PC-3 (cell line): ENCODE measurements around the gene KANSL2. TPM values are rescaled to one million over a fixed set of nuclear protein-coding genes. Genes with fewer than 3 reads are reported as not detected.

Experiments
- ATAC-seq: fragments of 200-7000 bp; cut with Tn5 transposase; 2 replicates; pipeline ENCODE4 v1.9.1; 2020; ENCODE audit warnings: mild to moderate bottlenecking, moderate library complexity
- BruUV-seq: library from RNA; stranded (reverse); fragments of 400-500 nt; replicated peaks from 2 replicates; lab custom pipeline; 2021; lab: Mats Ljungman, UMichigan
- CTCF ChIA-PET: fragments of 300-600 bp; sonication (Branson Sonifier 250); formaldehyde crosslinking; loops from one replicate; lab custom pipeline; 2022; ENCODE audit warnings: antibody characterized with exemption; lab: Charles Lee
- POLR2A ChIA-PET: fragments of 300-600 bp; sonication (Branson Sonifier 250); formaldehyde crosslinking; loops from one replicate; lab custom pipeline; 2022; ENCODE audit warnings: antibody characterized with exemption; ENCODE audit not compliant: unreplicated experiment; lab: Charles Lee
- DNase-seq: peaks from one replicate; pipeline ENCODE4 v3.0.0-alpha.2; 2015
- H2AFZ ChIP-seq: fragments of 300-600 bp; sonication (generic); 2 replicates; pipeline ENCODE4 v1.6.0; 2016; ENCODE audit warnings: antibody characterized with exemption, low read length
- H3F3A ChIP-seq: fragments of 300-600 bp; sonication (generic); one replicate; pipeline ENCODE4 v1.6.0; 2017; ENCODE audit warnings: antibody characterized with exemption, low read length, control low read depth, mild to moderate bottlenecking; ENCODE audit not compliant: unreplicated experiment
- H3K27ac ChIP-seq: fragments of 300-600 bp; sonication (generic); 2 replicates; pipeline ENCODE4 v1.5.1; 2016; ENCODE audit warnings: mild to moderate bottlenecking, low read length
- H3K27me3 ChIP-seq: fragments of 300-600 bp; sonication (generic); 2 replicates; pipeline ENCODE4 v1.6.1; 2016; ENCODE audit warnings: low read length, mixed read lengths
- H3K36me3 ChIP-seq: fragments of 300-600 bp; sonication (generic); 2 replicates; pipeline ENCODE4 v1.6.1; 2016; ENCODE audit warnings: low read depth, mixed run types, low read length, mixed read lengths
- H3K4me1 ChIP-seq: fragments of 300-600 bp; sonication (generic); 2 replicates; pipeline ENCODE4 v1.5.1; 2016; ENCODE audit warnings: low read length; ENCODE audit not compliant: insufficient read depth
- H3K4me2 ChIP-seq: fragments of 300-600 bp; sonication (generic); 2 replicates; pipeline ENCODE4 v1.6.0; 2016; ENCODE audit warnings: low read length
- H3K4me3 ChIP-seq: fragments of 300-600 bp; sonication (generic); 2 replicates; pipeline ENCODE4 v1.5.1; 2016; ENCODE audit warnings: mild to moderate bottlenecking, low read length, mixed read lengths
- H3K79me2 ChIP-seq: fragments of 300-600 bp; sonication (generic); 2 replicates; pipeline ENCODE4 v1.6.1; 2017; ENCODE audit warnings: low read length, mixed read lengths
- H3K9ac ChIP-seq: fragments of 300-600 bp; sonication (generic); 2 replicates; pipeline ENCODE4 v1.6.0; 2016; ENCODE audit warnings: mild to moderate bottlenecking, low read length
- H3K9me2 ChIP-seq: fragments of 300-600 bp; sonication (generic); replicated peaks from 2 replicates; pipeline ENCODE4 v1.6.1; 2016; ENCODE audit warnings: mixed run types, low read length, mixed read lengths
- H3K9me3 ChIP-seq: fragments of 300-600 bp; sonication (generic); 2 replicates; pipeline ENCODE4 v1.6.1; 2016; ENCODE audit warnings: low read length, mixed read lengths
- H4K20me1 ChIP-seq: fragments of 300-600 bp; sonication (generic); 2 replicates; pipeline ENCODE4 v1.6.1; 2016; ENCODE audit warnings: low read length, mixed read lengths
- EZH2 ChIP-seq: fragments of 300-600 bp; sonication (generic); IDR thresholded peaks from one replicate; pipeline ENCODE4 v1.6.1; 2017; ENCODE audit warnings: antibody characterized with exemption, mild to moderate bottlenecking, low read length; ENCODE audit not compliant: unreplicated experiment
- EZH2phosphoT487 ChIP-seq: fragments of 300-600 bp; sonication (generic); IDR thresholded peaks from 2 replicates; pipeline ENCODE4 v1.6.1; 2018; ENCODE audit warnings: mild to moderate bottlenecking, antibody characterized with exemption, low read length, borderline replicate concordance
- intact Hi-C: fragments of 100-400 bp; cut with micrococcal nuclease; formaldehyde crosslinking; loops from 2 replicates; pipeline ENCODE4 v1.9.0; 2023
- total RNA-seq: library from RNA; depleted of rRNA; stranded (reverse); fragments of >200 nt; gene quantifications from 2 replicates; pipeline ENCODE4 v1.2.3, GENCODE V29; 2014
- TF ChIP-seq, protein P1 (sequence below): fragments of 300-600 bp; sonication (generic); conservative IDR thresholded peaks from 2 replicates; pipeline ENCODE4 v1.5.1; 2017; ENCODE audit warnings: antibody characterized with exemption, low read depth, mild to moderate bottlenecking, low read length

KANSL2 gene
- total RNA-seq, 1 experiment from 2014 or later: 33.4 TPM

DNA sequence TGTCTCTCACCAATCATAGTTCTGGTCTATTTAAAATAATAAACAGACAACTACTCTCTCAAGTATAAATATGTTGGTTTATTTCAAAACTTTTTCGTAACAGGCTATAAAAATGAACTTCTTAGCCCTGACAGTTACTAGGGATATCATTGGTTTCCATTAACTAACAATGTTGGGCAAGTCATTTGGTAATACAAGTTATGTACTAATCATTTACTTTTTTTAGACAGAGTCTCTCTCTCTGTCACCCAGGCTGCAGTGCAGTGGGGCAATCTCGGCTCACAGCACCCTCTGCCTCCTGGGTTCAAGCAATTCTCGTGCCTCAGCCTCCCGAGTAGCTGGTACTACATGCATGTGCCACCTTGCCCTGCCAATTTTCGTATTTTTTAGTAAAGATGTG is 14.6 kb upstream of the KANSL2 start:
- TF ChIP-seq, protein P1, sequence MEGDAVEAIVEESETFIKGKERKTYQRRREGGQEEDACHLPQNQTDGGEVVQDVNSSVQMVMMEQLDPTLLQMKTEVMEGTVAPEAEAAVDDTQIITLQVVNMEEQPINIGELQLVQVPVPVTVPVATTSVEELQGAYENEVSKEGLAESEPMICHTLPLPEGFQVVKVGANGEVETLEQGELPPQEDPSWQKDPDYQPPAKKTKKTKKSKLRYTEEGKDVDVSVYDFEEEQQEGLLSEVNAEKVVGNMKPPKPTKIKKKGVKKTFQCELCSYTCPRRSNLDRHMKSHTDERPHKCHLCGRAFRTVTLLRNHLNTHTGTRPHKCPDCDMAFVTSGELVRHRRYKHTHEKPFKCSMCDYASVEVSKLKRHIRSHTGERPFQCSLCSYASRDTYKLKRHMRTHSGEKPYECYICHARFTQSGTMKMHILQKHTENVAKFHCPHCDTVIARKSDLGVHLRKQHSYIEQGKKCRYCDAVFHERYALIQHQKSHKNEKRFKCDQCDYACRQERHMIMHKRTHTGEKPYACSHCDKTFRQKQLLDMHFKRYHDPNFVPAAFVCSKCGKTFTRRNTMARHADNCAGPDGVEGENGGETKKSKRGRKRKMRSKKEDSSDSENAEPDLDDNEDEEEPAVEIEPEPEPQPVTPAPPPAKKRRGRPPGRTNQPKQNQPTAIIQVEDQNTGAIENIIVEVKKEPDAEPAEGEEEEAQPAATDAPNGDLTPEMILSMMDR: no peak
- TF ChIP-seq EZH2: no peak
- no peak for TF ChIP-seq EZH2phosphoT487
- no peaks in the 10 kb centered on the region for H3F3A ChIP-seq
- no TSS peak for BruUV-seq
- DNase-seq (no peak), ATAC-seq (no peak)
- intact Hi-C loops: no loop called here
- ChIA-PET POLR2A (no interaction called here), CTCF (interaction anchor here (0.7 kb wide), 1 partner anchor 156 kb away, joined by 8 read pairs; no protein-coding TSS in a partner anchor)
- H3K4me2 ChIP-seq: no peak overlapping the region
- no peak overlapping the region for H3K4me3 ChIP-seq
- H3K27me3 ChIP-seq: no peaks in the 10 kb centered on the region
- H3K9me2 ChIP-seq: no peaks in the 10 kb centered on the region
- H3K79me2 ChIP-seq: peaks cover 17% of the 10 kb centered on the region
- no peak overlapping the region for H3K9ac ChIP-seq
- 0 out of 2 replicates have a peak, but pooled peaks cover 4% of the 10 kb centered on the region for H4K20me1 ChIP-seq
- H3K27ac ChIP-seq: no peak overlapping the region
- H3K9me3 ChIP-seq: no peaks in the 10 kb centered on the region
- H3K36me3 ChIP-seq: peaks cover 64% of the 10 kb centered on the region
- H3K4me1 ChIP-seq: no peaks in the 10 kb centered on the region
- no peak overlapping the region for H2AFZ ChIP-seq

DNA sequence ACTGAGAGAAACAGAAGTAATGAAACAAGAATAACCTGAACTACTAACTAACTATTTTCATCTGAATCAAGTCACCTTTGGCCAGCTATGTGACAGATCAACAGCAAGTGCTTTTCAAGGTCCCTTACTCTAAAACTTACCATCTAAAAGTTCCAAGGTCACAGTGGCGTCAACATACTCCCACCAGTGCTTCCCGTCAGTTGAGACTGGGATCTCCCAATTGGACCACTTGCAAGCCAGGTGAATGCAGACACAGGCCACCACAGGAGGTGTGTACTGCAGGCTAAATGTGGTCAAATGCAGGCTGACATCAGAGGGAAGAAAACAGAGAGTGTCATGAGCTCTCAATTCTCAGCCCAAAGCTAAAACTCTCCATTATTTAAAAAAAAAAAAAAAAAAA is 13.8 kb upstream of the KANSL2 start:
- H3K4me3 ChIP-seq: no peak overlapping the region
- no peak overlapping the region for H3K9ac ChIP-seq
- TF ChIP-seq EZH2phosphoT487 (no peak), EZH2 (no peak)
- TF ChIP-seq, protein P1: no peak
- no TSS peak for BruUV-seq
- DNase-seq (no peak), ATAC-seq (no peak)
- H3K9me2 ChIP-seq: no peaks in the 10 kb centered on the region
- H3K9me3 ChIP-seq: no peaks in the 10 kb centered on the region
- intact Hi-C loops: no loop called here
- peaks cover 72% of the 10 kb centered on the region for H3K36me3 ChIP-seq
- H2AFZ ChIP-seq: no peak overlapping the region
- no peaks in the 10 kb centered on the region for H3K27me3 ChIP-seq
- H3K4me1 ChIP-seq: no peaks in the 10 kb centered on the region
- peaks cover 4% of the 10 kb centered on the region; the same call in 1 of the 2 replicates for H4K20me1 ChIP-seq
- POLR2A ChIA-PET: no interaction called here
- no peaks in the 10 kb centered on the region for H3F3A ChIP-seq
- H3K79me2 ChIP-seq: peaks cover 23% of the 10 kb centered on the region
- no peak overlapping the region for H3K4me2 ChIP-seq
- H3K27ac ChIP-seq: no peak overlapping the region
- CTCF ChIA-PET: no interaction called here

DNA sequence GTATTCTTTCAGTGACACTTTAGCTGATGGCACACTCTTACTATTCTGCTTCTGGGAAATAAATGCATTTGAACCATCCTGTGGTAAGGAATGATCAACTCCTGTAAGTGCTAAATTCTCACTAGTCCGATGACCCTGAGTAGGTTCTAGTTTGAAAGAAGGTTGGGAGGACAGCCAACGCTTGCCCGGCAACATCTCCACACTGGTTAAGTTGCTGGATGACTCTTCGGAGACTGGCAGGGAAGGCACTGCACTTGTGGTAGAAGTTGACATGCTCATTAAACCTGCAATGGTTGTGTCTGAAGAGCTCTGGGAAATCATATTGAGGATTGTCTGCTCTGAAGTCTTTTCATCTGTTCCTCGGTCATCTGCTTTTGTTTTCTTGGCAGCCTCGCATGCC is 12.0 kb upstream of the KANSL2 start:
- Histone ChIP-seq H3K4me2 (no peak overlapping the region), H3K9me2 (no peaks in the 10 kb centered on the region), H2AFZ (no peak overlapping the region), H3K9ac (no peak overlapping the region), H4K20me1 (peaks cover 2% of the 10 kb centered on the region; the same call in 1 of the 2 replicates), H3K9me3 (no peaks in the 10 kb centered on the region), H3K27me3 (no peaks in the 10 kb centered on the region), H3K79me2 (peaks cover 30% of the 10 kb centered on the region), H3K4me1 (no peaks in the 10 kb centered on the region), H3K36me3 (peaks cover 78% of the 10 kb centered on the region), H3K27ac (no peak overlapping the region), H3K4me3 (no peak overlapping the region), H3F3A (no peaks in the 10 kb centered on the region)
- ATAC-seq (no peak), DNase-seq (no peak)
- BruUV-seq: no TSS peak
- ChIA-PET CTCF (no interaction called here), POLR2A (no interaction called here)
- TF ChIP-seq, protein P1: no peak
- no peak for TF ChIP-seq EZH2phosphoT487
- TF ChIP-seq EZH2: no peak
- intact Hi-C loops: no loop called here
